ENCODE results near the gene AFF2.
A peak's percentile ranks its signal among the peaks of the same experiment; 100 is the strongest.

The AFF2 gene

GRCh38 chrX:148854306-148854705 is 353.9 kb downstream of the AFF2 start:
- in situ Hi-C loops (cut with HindIII; ENCODE audit: low pct_ligation_motif_present, low sequenced_read_pairs) = no loop called here
- TF ChIP-seq, protein P1, sequence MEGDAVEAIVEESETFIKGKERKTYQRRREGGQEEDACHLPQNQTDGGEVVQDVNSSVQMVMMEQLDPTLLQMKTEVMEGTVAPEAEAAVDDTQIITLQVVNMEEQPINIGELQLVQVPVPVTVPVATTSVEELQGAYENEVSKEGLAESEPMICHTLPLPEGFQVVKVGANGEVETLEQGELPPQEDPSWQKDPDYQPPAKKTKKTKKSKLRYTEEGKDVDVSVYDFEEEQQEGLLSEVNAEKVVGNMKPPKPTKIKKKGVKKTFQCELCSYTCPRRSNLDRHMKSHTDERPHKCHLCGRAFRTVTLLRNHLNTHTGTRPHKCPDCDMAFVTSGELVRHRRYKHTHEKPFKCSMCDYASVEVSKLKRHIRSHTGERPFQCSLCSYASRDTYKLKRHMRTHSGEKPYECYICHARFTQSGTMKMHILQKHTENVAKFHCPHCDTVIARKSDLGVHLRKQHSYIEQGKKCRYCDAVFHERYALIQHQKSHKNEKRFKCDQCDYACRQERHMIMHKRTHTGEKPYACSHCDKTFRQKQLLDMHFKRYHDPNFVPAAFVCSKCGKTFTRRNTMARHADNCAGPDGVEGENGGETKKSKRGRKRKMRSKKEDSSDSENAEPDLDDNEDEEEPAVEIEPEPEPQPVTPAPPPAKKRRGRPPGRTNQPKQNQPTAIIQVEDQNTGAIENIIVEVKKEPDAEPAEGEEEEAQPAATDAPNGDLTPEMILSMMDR (IDR thresholded peaks at IDR 0.05; ENCODE audit: low read depth, low read length, missing control alignments) = no peak
- Histone ChIP-seq H3K4me3 (ENCODE audit: low read depth, low read length) (no peak overlapping the region), H3K27ac (no peak overlapping the region), H3K27me3 (replicated peaks) (no peaks in the 10 kb centered on the region), H3K36me3 (replicated peaks) (no peaks in the 10 kb centered on the region)
- DNase-seq = peak; percentile 31

GRCh38 chrX:148856505-148856904 is 356.1 kb downstream of the AFF2 start:
- TF ChIP-seq, protein P1 (IDR thresholded peaks at IDR 0.05; ENCODE audit: low read depth, low read length, missing control alignments) = no peak
- in situ Hi-C loops (cut with HindIII; ENCODE audit: low pct_ligation_motif_present, low sequenced_read_pairs) = no loop called here
- no peaks in the 10 kb centered on the region for H3K36me3 ChIP-seq (replicated peaks)
- H3K27me3 ChIP-seq (replicated peaks) = no peaks in the 10 kb centered on the region
- H3K27ac ChIP-seq = no peak overlapping the region
- no peak overlapping the region for H3K4me3 ChIP-seq (ENCODE audit: low read depth, low read length)
- no peak for DNase-seq

DNA sequence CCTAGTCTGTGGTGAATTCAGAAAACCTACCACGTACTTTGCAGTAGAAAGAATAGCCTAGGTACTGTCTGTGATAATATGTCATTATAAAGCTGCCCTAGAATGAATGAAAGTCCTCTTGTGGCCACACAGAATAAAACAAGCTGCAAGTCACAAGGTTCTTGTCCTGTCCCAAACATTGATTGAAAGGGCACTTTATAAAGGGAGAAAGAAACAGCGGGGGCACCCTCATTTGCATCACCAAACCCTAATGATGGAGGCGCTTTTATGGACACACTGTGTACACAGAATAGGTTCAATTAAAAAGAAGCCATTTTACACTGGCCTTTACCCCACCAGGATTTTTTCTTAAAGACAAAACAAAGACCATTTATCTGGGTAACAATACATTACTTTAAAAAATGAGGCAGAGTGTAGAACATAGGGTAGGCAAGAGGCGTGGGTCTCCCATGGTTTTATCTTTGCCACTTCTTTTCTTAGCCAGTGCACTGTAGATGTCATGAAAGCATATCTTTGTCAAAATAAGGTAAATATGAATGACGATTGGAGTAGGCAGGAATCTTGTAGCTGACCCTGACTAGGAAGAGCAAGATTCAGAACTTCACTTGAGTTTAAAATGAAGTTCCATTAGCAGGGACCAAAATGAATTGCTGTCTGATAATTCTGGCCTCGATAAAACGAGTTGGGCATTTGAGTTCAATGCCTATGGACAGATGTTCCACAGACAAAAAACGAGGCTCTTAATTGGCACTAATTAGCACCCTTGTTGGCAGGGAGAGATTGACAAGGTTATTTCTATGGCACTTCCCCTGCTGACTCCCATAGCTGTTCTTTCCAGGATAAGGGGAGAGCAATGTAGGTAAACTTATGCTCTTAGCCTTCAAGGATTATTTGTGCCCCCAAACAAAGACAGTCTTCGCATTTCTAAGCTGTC is 365.1 kb downstream of the AFF2 start:
- TF ChIP-seq, protein P1 (IDR thresholded peaks at IDR 0.05; ENCODE audit: low read depth, low read length, missing control alignments) = no peak
- in situ Hi-C loops (cut with HindIII; ENCODE audit: low pct_ligation_motif_present, low sequenced_read_pairs) = no loop called here

DNA sequence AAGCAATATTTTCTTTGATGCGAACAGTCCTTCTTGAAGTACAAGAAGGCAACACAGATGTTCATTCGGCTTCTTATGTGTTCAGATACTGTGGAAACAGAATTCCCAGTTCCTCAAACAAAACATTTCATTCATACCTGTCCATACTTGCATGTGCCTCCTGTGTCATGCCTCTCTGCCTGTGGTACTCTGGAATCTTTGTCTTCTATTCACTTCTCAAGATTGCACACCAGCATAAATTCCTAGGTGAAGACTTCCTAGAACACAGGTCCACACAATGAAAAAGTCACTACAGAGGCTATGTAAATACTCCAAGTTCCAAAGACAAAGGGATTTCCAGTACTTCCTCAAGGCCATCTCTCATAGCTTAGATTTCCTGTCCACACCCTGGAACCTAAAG is 367.2 kb downstream of the AFF2 start:
- no peak for DNase-seq
- in situ Hi-C loops (cut with HindIII; ENCODE audit: low pct_ligation_motif_present, low sequenced_read_pairs) = no loop called here
- Histone ChIP-seq H3K27ac (no peak overlapping the region), H3K27me3 (replicated peaks) (no peaks in the 10 kb centered on the region), H3K4me3 (ENCODE audit: low read depth, low read length) (no peak overlapping the region), H3K36me3 (replicated peaks) (no peaks in the 10 kb centered on the region)
- TF ChIP-seq, protein P1 (IDR thresholded peaks at IDR 0.05; ENCODE audit: low read depth, low read length, missing control alignments) = no peak

More for the DNA sequence above, 365.1 kb downstream of the AFF2 start:
- DNase-seq = no peak
- Histone ChIP-seq H3K27ac (no peak overlapping the region), H3K36me3 (replicated peaks) (no peaks in the 10 kb centered on the region), H3K4me3 (ENCODE audit: low read depth, low read length) (no peak overlapping the region), H3K27me3 (replicated peaks) (no peaks in the 10 kb centered on the region)

DNA sequence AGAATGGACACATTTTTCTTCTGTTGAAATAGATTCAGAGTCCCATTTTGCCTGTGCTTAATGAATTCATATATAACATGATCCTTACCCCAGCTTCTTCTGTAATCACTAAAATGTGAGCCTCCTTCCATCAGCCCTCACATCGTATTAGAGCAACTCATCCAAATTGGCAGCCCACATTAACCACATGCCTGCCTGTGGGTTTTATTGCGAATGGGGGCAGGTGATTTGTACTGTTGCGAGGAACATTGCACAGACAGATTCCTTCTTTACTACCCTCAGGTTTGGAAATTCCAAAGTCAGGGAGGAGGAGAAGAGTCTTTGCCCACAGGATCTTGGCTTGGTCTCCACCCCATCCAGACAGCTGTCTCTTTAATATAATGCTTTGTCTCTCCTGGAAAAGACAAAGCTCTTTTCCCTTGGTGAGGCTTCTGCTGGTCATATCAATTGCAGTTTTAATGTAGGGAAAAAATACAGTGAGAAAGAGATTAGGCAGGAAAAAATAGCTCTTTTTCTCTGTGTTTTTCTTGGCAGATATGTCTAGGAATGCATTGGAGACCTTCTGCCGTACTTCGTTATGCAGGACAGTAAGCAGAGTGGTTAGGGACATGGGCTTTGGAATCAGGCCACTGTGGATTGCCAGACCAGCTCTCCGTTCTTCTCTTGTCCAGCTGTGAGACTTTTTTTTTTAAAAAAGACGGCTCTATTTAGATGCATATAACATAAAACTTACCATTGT is 371.2 kb downstream of the AFF2 start:
- Histone ChIP-seq H3K27ac (peak overlapping the region; percentile 14), H3K36me3 (replicated peaks) (no peaks in the 10 kb centered on the region), H3K4me3 (ENCODE audit: low read depth, low read length) (no peak overlapping the region), H3K27me3 (replicated peaks) (no peaks in the 10 kb centered on the region)
- TF ChIP-seq, protein P1 (IDR thresholded peaks at IDR 0.05; ENCODE audit: low read depth, low read length, missing control alignments) = no peak
- in situ Hi-C loops (cut with HindIII; ENCODE audit: low pct_ligation_motif_present, low sequenced_read_pairs) = no loop called here
- peak; percentile 70 for DNase-seq
